Measurements from ENCODE around the gene HNRNPH2.

DNA sequence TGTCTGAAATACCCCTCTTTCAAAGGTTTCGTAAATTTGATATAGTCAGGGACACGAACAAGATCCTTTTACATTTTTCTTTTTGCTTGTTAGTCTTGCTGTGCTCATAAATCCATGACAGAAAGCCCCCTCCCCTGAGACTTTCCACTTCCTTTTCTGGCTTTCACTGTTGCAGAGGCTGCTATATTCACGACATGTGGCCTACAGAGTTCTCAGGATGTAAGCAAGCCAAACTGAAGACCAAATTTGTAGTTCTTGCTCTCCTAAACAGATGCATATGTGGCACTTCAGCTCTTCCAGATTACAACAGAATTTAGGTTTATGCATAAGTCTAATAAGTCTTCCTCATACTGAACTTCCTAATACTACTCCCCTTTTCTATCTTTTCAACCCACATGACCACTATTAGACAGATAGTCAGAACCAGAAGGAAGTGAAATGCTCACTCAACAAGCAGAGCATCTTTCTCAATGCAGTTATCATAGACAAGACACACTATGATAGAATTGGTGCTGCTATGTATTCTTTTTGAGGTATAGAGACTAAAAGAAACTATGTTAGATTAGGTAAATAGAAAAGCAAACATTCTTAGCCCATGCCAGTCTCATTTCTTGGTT lies 37.0 kb upstream of the HNRNPH2 start:
- TF ChIP-seq, protein P1, sequence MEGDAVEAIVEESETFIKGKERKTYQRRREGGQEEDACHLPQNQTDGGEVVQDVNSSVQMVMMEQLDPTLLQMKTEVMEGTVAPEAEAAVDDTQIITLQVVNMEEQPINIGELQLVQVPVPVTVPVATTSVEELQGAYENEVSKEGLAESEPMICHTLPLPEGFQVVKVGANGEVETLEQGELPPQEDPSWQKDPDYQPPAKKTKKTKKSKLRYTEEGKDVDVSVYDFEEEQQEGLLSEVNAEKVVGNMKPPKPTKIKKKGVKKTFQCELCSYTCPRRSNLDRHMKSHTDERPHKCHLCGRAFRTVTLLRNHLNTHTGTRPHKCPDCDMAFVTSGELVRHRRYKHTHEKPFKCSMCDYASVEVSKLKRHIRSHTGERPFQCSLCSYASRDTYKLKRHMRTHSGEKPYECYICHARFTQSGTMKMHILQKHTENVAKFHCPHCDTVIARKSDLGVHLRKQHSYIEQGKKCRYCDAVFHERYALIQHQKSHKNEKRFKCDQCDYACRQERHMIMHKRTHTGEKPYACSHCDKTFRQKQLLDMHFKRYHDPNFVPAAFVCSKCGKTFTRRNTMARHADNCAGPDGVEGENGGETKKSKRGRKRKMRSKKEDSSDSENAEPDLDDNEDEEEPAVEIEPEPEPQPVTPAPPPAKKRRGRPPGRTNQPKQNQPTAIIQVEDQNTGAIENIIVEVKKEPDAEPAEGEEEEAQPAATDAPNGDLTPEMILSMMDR (IDR thresholded peaks at IDR 0.05; ENCODE audit: low read depth, low read length, missing input control), result no peak
- TF ChIP-seq RAD21 (IDR thresholded peaks at IDR 0.05) (no peak), JUND (IDR thresholded peaks at IDR 0.05) (no peak), YY1 (IDR thresholded peaks at IDR 0.05) (no peak), RXRA (IDR thresholded peaks at IDR 0.05) (no peak), GABPA (IDR thresholded peaks at IDR 0.05 in 1 of 2, conservative IDR thresholded peaks at IDR 0.05 in 1 of 2) (no peak), HNF4A (conservative IDR thresholded peaks at IDR 0.05) (no peak), EGR1 (IDR thresholded peaks at IDR 0.05; ENCODE audit: low read depth in 2 of 2) (no peak), SP1 (IDR thresholded peaks at IDR 0.05) (no peak), FOXA1 (IDR thresholded peaks at IDR 0.05) (no peak), TAF1 (conservative IDR thresholded peaks at IDR 0.05) (no peak), ATF3 (IDR thresholded peaks at IDR 0.05) (no peak)
- TF ChIP-seq, protein P2, sequence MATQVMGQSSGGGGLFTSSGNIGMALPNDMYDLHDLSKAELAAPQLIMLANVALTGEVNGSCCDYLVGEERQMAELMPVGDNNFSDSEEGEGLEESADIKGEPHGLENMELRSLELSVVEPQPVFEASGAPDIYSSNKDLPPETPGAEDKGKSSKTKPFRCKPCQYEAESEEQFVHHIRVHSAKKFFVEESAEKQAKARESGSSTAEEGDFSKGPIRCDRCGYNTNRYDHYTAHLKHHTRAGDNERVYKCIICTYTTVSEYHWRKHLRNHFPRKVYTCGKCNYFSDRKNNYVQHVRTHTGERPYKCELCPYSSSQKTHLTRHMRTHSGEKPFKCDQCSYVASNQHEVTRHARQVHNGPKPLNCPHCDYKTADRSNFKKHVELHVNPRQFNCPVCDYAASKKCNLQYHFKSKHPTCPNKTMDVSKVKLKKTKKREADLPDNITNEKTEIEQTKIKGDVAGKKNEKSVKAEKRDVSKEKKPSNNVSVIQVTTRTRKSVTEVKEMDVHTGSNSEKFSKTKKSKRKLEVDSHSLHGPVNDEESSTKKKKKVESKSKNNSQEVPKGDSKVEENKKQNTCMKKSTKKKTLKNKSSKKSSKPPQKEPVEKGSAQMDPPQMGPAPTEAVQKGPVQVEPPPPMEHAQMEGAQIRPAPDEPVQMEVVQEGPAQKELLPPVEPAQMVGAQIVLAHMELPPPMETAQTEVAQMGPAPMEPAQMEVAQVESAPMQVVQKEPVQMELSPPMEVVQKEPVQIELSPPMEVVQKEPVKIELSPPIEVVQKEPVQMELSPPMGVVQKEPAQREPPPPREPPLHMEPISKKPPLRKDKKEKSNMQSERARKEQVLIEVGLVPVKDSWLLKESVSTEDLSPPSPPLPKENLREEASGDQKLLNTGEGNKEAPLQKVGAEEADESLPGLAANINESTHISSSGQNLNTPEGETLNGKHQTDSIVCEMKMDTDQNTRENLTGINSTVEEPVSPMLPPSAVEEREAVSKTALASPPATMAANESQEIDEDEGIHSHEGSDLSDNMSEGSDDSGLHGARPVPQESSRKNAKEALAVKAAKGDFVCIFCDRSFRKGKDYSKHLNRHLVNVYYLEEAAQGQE (IDR thresholded peaks at IDR 0.05), result no peak
- TF ChIP-seq, protein P3, sequence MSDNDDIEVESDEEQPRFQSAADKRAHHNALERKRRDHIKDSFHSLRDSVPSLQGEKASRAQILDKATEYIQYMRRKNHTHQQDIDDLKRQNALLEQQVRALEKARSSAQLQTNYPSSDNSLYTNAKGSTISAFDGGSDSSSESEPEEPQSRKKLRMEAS (IDR thresholded peaks at IDR 0.05), result no peak

All from liver (tissue), 3 donors.